SK-N-MC (cell line): ENCODE measurements around the gene ANKRD33B.

Experiments
- EZH2 ChIP-seq: fragments of 200-600 bp; sonication (generic); IDR thresholded peaks from one replicate; pipeline ENCODE4 v1.6.1; 2017; ENCODE audit warnings: antibody characterized with exemption
- POLR2AphosphoS5 ChIP-seq: IDR thresholded peaks from 2 replicates; pipeline ENCODE4 v1.6.1; 2012; ENCODE audit warnings: mild to moderate bottlenecking, low read depth, low read length, borderline replicate concordance

DNA sequence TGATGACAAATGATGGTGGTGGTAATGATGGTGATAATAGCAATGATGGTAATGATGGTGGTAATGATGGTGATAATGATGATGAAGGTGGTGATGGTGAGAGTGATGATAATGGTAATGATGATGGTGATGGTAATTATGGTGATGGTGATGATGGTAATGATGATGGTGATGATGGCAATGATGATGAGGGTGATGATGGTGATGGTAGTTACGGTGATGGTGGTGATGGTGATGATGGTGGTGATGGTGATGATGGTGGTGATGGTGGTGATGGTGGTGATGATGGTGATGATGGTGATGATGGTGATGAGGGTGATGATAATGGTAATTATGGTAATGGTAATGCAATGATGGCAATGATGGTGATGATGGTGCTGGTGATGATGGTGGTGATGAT, 106.1 kb downstream of the ANKRD33B start:
- TF ChIP-seq EZH2 (no peak), POLR2AphosphoS5 (no peak)
